Measurements from ENCODE around the gene ZNF576.
A peak's percentile ranks its signal among the peaks of the same experiment; 100 is the strongest.
"Not testable (repeated sequence)": the region's sequence is repeated elsewhere in the genome, so short reads cannot be mapped to it uniquely, and the experiment has no call there.

Gene ZNF576

GRCh38 chr19:43628646-43629326 is 32.4 kb downstream of the ZNF576 start:
- DNase-seq: no peak

- no peak for DNase-seq
These were observed 35.1 kb downstream of the ZNF576 start for GRCh38 chr19:43631491-43631890.

GRCh38 chr19:43633520-43633919 is 37.1 kb downstream of the ZNF576 start:
- DNase-seq: no peak

DNA sequence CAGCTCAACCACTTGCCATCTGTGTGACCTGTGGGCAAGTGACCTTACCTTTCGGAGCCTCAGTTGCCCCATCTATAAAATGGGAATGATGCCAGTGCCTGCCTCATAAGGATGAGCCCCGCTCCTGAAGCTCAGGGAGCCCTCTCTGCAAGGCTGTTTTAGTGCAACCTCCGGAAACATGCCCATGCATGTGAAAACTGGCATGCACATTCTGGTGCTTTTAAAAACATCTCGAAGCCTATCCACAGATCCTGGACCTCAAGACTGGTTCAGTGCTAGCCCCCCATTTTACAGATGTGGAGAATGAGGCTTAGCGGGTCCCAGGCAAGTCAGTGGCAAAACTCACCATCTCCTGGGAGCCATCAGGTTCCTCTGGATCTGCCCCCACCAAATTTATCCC is 37.7 kb downstream of the ZNF576 start:
- no peak for DNase-seq

- DNase-seq: no peak
These were observed 38.1 kb downstream of the ZNF576 start for GRCh38 chr19:43634506-43634871.

GRCh38 chr19:43634872-43635560 is 38.6 kb downstream of the ZNF576 start:
- no peak for DNase-seq

DNA sequence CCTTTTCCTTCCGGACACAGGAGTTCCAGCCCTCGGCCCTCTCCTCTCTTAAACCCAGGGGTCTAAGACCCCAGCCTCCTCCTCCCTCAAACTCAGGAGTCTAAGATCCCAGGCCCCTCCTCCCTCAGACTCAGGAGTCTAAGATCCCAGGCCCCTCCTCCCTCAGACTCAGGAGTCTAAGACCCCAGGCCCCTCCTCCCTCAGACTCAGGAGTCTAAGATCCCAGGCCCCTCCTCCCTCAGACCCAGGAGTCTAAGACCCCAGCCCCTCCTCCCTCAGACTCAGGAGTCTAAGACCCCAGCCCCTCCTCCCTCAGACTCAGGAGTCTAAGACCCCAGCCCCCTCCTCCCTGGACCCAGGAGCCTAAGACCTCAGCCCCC is 39.2 kb downstream of the ZNF576 start:
- DNase-seq: not testable (repeated sequence)

DNA sequence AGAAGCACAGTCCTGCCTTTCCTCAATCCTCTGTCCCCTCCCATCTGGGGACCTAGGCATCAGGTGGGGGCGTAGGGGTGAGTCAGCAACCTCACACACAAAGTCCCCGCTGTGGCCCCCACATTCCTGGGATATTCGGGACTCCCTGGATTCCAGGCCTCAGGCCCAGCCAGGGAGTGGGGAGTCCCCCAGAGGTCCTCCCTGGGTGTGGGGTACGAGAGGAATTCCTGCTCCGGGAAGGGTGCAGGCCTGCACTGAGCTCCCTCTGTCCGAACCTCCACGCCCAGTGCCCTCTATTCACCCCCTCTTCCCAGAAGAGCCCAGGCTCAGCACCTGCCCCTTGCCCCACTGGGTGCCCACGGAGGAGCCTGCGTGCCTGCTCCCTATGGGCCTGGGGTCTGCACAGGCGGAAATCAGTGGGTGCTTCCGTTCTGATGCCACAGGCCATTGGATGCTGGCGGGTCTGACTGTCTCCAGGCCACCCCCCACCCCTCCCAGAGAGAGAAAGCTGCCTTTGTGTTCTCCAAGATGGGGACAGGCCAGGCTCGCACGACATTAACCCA is 39.8 kb downstream of the ZNF576 start:
- DNase-seq: no peak

DNA sequence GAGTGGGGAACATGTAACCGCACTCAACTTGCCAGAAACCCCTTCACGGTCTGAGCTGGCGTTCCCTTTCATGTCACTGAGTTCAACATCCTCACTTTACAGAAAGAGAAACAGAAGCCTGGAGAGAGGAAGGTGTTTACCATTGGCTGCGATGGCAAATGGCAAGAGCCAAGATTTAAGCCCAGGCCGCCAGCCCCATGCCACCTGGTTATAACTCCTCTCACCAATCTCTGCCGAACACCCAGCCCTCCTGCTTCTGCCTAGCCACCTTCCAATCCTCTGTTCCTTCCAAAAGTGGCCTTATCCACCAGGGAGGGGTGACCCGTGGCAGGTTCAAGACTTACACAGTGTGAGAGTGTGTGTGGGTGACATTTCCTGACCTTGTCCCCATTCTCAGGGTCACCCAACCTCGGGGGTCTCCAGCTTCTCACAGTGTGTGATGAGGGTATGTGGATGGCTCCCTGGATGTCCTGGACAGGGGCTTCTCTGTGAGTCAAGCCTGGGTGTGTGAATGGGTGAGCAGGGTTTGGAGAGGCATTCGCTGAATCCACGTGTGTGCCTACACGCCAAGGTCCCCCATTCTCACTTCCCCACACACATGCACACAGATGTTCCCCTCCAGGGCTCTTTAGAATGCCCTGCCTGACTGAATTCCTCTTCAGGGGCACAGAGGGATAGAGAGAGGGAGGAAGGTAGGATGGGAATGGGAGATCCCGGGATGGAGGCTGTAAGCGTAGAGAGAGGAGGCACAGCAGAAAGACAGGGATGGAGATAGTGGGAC is 42.0 kb downstream of the ZNF576 start:
- peak in 1 of 2 donors; percentile 13 for DNase-seq

DNA sequence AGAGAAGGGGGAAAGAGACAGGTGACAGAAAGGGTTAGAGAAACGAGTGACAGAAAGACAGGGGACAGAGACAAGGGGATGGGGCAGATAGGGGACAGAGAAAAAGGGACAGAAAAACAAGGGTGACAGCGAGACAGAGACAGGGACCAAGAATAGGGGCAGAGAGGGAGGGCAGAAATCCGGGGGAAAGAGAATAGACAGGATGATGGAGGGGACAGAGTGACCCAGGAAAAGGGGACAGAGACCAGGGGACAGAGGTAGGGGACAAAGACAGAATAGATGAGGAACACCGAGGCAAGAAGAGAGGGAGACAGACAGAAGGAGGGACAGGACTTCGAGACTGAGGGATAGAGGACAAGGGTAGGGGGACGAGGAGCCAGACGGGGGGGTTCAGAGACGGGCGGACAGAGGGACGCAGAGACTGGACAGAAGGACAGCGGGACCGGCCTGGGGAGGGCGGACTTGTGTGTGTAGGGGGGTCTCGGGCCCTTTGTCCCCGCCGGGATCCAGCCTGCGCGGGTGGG is 42.7 kb downstream of the ZNF576 start:
- no peak for DNase-seq

- DNase-seq: peak; percentile 52 to 58
These were observed 43.4 kb downstream of the ZNF576 start, which contains the start of gene CADM4 for GRCh38 chr19:43639519-43640423. CADM4 (minus strand) TSS chr19:43639850; CDS start chr19:43639790, 60 bp downstream.

GRCh38 chr19:43640424-43640757 is 44.0 kb downstream of the ZNF576 start:
- no peak for DNase-seq

GRCh38 chr19:43641333-43641732 is 44.9 kb downstream of the ZNF576 start:
- no peak for DNase-seq

DNA sequence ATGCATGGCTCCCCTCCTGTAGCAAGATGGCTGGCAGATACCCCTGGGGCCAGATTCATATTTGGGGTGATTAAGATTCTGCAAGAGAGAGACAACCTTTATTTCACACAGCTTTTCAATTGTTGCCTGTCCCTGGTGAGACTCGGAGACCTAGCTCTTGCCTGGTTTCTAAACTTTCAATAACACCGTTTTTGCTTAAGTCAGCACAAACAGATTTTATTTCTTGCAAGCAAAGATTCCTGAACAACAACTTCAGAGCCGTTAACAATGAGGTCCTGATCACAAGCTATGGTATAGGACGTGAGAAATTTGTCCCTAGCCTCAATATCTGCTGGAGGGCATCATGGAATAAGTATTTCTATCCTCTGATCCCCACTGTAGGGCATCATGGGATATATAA is 46.1 kb downstream of the ZNF576 start:
- DNase-seq: no peak

- DNase-seq: no peak
These were observed 46.9 kb downstream of the ZNF576 start for GRCh38 chr19:43643326-43643725.

DNA sequence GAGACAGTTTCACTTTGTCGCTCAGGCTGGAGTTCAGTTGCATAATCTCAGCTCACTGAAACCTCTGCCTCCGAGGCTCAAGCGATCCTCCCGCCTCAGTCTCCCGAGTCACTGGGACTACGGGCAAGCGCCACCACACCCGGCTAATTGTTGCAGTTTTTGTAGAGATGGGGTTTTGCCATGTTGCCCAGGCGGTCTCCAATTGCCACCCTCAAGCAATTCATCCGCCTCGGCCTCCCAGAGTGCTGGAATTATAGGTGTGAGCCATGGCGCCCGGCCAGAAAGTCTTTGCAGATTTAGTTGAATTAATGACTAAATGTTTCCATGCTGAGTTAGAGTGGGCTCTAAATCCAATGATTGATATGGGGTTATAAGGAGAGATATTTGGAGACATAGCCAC is 47.8 kb downstream of the ZNF576 start:
- DNase-seq: no peak

DNA sequence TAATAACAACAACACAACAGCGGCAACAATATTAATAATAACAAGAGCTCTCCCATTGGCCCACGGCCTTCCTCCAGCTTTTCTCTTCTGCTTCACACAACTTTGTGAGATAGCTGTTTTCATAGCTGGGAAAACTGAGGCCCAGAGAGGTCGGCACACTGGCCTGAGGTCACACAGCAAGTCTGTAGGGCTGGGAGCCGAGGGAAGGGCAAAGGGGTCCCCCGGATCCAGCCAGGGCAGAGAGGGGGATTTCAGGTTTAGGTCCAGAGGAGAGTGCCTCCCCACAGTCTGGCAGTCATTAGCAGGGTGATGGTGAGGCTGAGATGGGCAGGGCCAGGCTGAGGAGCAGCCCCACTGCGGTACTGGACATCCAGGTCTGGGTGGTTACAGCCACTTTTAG is 52.2 kb downstream of the ZNF576 start:
- DNase-seq: no peak

GRCh38 chr19:43649514-43649913 is 53.1 kb downstream of the ZNF576 start:
- DNase-seq: no peak

DNA sequence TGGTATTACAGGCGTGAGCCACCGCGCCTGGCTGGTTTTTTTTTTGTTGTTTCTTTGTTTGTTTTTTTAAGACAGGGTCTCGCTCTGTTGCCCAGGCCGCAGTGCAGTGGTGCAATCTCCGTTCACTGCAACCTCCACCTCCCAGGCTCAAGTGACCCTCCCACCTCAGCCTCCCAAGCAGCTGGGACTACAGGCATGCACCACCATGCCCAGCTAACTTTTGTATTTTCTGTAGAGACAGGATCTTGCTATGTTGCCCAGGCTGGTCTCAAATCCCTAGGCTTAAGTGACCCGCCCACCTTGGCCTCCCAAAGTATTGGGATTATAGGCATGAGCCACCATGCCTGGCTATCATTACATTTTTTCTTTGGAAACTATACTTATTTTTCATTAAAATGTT is 53.9 kb downstream of the ZNF576 start:
- DNase-seq: not testable (repeated sequence)
